HFF-Myc (cell line): Measurements from ENCODE around the gene PIGK.

Source experiments
- DNase-seq: peaks from one replicate; pipeline ENCODE4 v3.0.0-alpha.2; 2011; ENCODE audit warnings: low read depth; ENCODE audit errors: extremely low read depth
- H3K4me3 ChIP-seq: replicated peaks from 2 replicates; pipeline ENCODE4 v1.5.1; 2011; ENCODE audit warnings: low read depth, mild to moderate bottlenecking, control low read depth, low read length
- CTCF ChIP-seq: IDR thresholded peaks from 2 replicates; pipeline ENCODE4 v1.5.1; 2012; ENCODE audit warnings: mild to moderate bottlenecking, low read depth, low read length, control low read depth; ENCODE audit errors: missing control alignments

The PIGK gene

DNA sequence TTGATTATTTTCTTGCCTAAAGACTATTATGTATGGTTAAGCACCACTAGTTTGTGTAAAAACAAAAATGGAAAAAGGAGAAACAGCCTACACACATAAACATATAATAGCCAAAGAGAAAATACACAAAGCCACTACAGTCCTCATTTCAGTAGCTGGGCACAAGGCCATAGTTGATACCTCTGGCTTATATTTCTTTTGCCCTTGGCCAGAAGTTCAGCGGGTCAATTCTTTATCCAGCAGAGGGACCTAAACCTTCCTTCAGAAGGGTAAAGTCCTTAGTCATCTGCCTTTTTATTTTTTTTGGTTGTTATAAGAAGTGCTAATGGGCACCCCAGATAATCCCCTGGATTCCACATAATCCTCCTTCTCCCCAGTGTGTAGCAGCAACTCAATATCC, 134.1 kb downstream of the PIGK start:
- TF ChIP-seq CTCF = no peak
- no peak for DNase-seq
- H3K4me3 ChIP-seq = no peak overlapping the region

DNA sequence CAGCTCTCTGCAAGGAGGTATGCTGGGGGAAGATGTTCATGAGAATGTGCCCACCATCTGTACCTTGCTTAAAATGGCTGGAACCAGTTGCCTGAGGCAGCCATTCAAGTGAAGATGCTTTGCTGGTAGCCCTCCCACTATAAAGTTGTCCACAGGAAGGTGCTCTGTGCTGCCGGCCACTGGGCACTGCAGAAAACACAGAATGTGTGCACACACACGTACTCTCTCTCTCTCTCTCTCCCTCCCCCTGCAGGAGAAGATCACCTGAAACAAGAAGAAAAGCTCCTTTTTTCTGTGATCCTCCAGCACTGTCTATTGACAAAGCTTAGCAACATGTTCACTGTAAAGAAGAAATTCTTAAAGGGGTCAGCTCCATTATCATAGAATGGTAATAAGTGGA, 134.8 kb downstream of the PIGK start:
- TF ChIP-seq CTCF = no peak
- no peak overlapping the region for H3K4me3 ChIP-seq
- DNase-seq = no peak

- H3K4me3 ChIP-seq = no peak overlapping the region
- no peak for DNase-seq
- no peak for TF ChIP-seq CTCF
Observed at GRCh38 chr1:77081834-77082233, 137.4 kb downstream of the PIGK start.

DNA sequence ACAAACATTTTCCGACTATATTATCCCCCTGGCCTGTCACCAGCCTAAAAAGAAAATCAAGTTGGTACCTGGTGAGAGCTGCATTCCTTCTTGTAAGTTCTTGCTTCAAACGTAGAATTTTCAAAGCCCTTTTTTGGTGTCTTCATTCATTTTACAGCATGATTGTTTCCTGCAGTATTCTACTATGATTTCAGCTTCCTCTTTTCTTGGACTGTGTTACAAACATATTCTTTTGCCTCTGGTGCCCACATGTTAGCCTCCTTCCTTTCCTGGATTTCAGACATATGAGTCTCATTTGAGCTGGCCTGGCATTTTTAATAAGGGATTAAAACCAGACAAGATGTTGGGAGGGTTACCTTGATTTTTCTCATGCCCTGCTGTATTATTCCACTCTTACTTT, 142.5 kb downstream of the PIGK start:
- DNase-seq = no peak
- no peak for TF ChIP-seq CTCF

GRCh38 chr1:77068013-77068412, 151.2 kb downstream of the PIGK start:
- no peak overlapping the region for H3K4me3 ChIP-seq
- DNase-seq = no peak
- TF ChIP-seq CTCF = no peak

More for the DNA sequence above, 142.5 kb downstream of the PIGK start:
- no peak overlapping the region for H3K4me3 ChIP-seq

GRCh38 chr1:77065693-77066342, 153.4 kb downstream of the PIGK start:
- no peak for DNase-seq
- TF ChIP-seq CTCF = no peak
- no peak overlapping the region for H3K4me3 ChIP-seq

DNA sequence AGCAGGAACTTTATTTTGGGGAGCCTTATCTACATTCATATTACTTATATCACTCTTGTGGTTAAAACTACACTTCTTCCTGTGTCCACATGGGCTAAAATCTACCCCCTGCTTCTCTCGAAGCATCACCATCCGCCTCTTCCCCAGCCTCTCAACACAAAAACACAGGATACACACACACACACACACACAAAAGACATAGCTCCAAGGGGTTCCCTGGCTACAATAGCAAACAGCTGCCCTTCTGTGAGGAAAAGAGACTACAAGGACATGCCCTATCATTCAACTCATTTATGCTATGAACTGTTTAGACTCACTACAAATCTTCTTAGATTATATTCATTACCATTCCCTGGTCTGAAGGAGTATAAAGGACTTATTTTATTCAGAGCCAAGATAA, 155.0 kb downstream of the PIGK start:
- DNase-seq = no peak
- TF ChIP-seq CTCF = no peak
- H3K4me3 ChIP-seq = no peak overlapping the region
